IMR-90 (cell line): Measurements from ENCODE around the gene UGT1A3. TPM values are rescaled to one million over a fixed set of nuclear protein-coding genes. Genes with fewer than 3 reads are reported as not detected.

Source experiments
- ATAC-seq: fragments of 200-7000 bp; cut with Tn5 transposase; 2 replicates; pipeline ENCODE4 v1.9.1; 2020; ENCODE audit warnings: low read depth, mild to moderate bottlenecking, moderate library complexity
- BruUV-seq: library from RNA; stranded (reverse); fragments of 400-500 nt; replicated peaks from 2 replicates; lab custom pipeline; 2021; lab: Mats Ljungman, UMichigan
- CTCF ChIA-PET: fragments of 300-600 bp; formaldehyde crosslinking; extraction: SDS; loops from one replicate; lab custom pipeline; 2021; ENCODE audit warnings: antibody characterized with exemption; lab: Yijun Ruan, JAX
- POLR2A ChIA-PET: fragments of 300-600 bp; sonication (Branson Sonifier 250); formaldehyde crosslinking; loops from one replicate; lab custom pipeline; 2022; ENCODE audit warnings: antibody characterized with exemption; ENCODE audit not compliant: unreplicated experiment; lab: Charles Lee
- DNase-seq: peaks from one replicate; pipeline ENCODE4 v3.0.0; 2013
- H2AFZ ChIP-seq: replicated peaks from 2 replicates; pipeline ENCODE3; 2013; ENCODE audit warnings: low read length, mild to moderate bottlenecking; ENCODE audit not compliant: poor library complexity
- H2AK5ac ChIP-seq: 2 replicates; pipeline ENCODE4 v1.6.1; 2013; ENCODE audit warnings: low read depth, low read length, inconsistent platforms
- H2AK9ac ChIP-seq: replicated peaks from 2 replicates; pipeline ENCODE3; 2013; ENCODE audit warnings: mild to moderate bottlenecking, low read depth, low read length, moderate library complexity; ENCODE audit not compliant: poor library complexity
- H2BK120ac ChIP-seq: 2 replicates; pipeline ENCODE4 v1.6.1; 2013; ENCODE audit warnings: low read depth, low read length, inconsistent platforms
- H2BK15ac ChIP-seq: 3 replicates; pipeline ENCODE4 v1.6.1; 2013; ENCODE audit warnings: low read depth, low read length, inconsistent platforms
- H2BK20ac ChIP-seq: 2 replicates; pipeline ENCODE4 v1.6.1; 2013; ENCODE audit warnings: low read depth, mild to moderate bottlenecking, inconsistent platforms, low read length, moderate library complexity
- H2BK5ac ChIP-seq: 2 replicates; pipeline ENCODE4 v1.6.1; 2013; ENCODE audit warnings: mild to moderate bottlenecking, low read depth, low read length, inconsistent platforms; ENCODE audit not compliant: poor library complexity, severe bottlenecking
- H3K14ac ChIP-seq: replicated peaks from 2 replicates; pipeline ENCODE4 v1.6.1; 2013; ENCODE audit warnings: low read depth, low read length, inconsistent platforms
- H3K18ac ChIP-seq: 2 replicates; pipeline ENCODE4 v1.6.1; 2013; ENCODE audit warnings: low read depth, low read length, control low read depth
- H3K23ac ChIP-seq: 2 replicates; pipeline ENCODE4 v1.6.1; 2013; ENCODE audit warnings: low read depth, low read length, inconsistent platforms
- H3K27ac ChIP-seq: 2 replicates; pipeline ENCODE4 v1.5.1; 2013; ENCODE audit warnings: mild to moderate bottlenecking, control low read depth, low read length; ENCODE audit not compliant: insufficient read depth
- H3K27me3 ChIP-seq: 2 replicates; pipeline ENCODE4 v1.6.1; 2013; ENCODE audit warnings: low read length; ENCODE audit not compliant: control insufficient read depth, insufficient read depth
- H3K36me3 ChIP-seq: 2 replicates; pipeline ENCODE4 v1.6.1; 2013; ENCODE audit warnings: low read length, mixed read lengths; ENCODE audit not compliant: control insufficient read depth, insufficient read depth
- H3K4ac ChIP-seq: 2 replicates; pipeline ENCODE4 v1.6.1; 2013; ENCODE audit warnings: low read depth, low read length, inconsistent platforms
- H3K4me1 ChIP-seq: 2 replicates; pipeline ENCODE4 v1.6.1; 2013; ENCODE audit warnings: low read length, mixed read lengths; ENCODE audit not compliant: control insufficient read depth, insufficient read depth
- H3K4me2 ChIP-seq: 2 replicates; pipeline ENCODE4 v1.6.1; 2013; ENCODE audit warnings: low read depth, mild to moderate bottlenecking, control low read depth, low read length, moderate library complexity
- H3K4me3 ChIP-seq: 2 replicates; pipeline ENCODE4 v1.5.1; 2013; ENCODE audit warnings: low read depth, mild to moderate bottlenecking, control low read depth, low read length, moderate library complexity; ENCODE audit not compliant: insufficient read depth
- H3K56ac ChIP-seq: 2 replicates; pipeline ENCODE4 v1.6.1; 2013; ENCODE audit warnings: low read length, inconsistent platforms; ENCODE audit not compliant: insufficient read depth; ENCODE audit errors: extremely low read depth
- H3K79me1 ChIP-seq, 2 experiments: 2 replicates each; pipeline ENCODE4 v1.6.1; 2013; ENCODE audit warnings: low read length in 2 of 2, inconsistent platforms in 1 of 2, low read depth in 1 of 2
- H3K9ac ChIP-seq: 2 replicates; pipeline ENCODE4 v1.6.1; 2013; ENCODE audit warnings: low read depth, low read length, control low read depth
- H3K9me1 ChIP-seq: 2 replicates; pipeline ENCODE4 v1.6.1; 2013; ENCODE audit warnings: low read length, inconsistent platforms; ENCODE audit not compliant: insufficient read depth
- H3K9me3 ChIP-seq: 2 replicates; pipeline ENCODE4 v1.6.1; 2013; ENCODE audit warnings: low read length; ENCODE audit not compliant: control insufficient read depth, insufficient read depth
- H4K20me1 ChIP-seq: 2 replicates; pipeline ENCODE4 v1.6.1; 2013; ENCODE audit warnings: low read length, inconsistent platforms; ENCODE audit not compliant: insufficient read depth
- H4K5ac ChIP-seq: 2 replicates; pipeline ENCODE4 v1.6.1; 2013; ENCODE audit warnings: mild to moderate bottlenecking, low read depth, low read length, control low read depth
- H4K8ac ChIP-seq, 2 experiments: 2 replicates each; pipeline ENCODE4 v1.6.1; 2013; ENCODE audit warnings: low read depth in 2 of 2, low read length in 2 of 2, control low read depth in 1 of 2, inconsistent platforms in 1 of 2
- H4K91ac ChIP-seq: 2 replicates; pipeline ENCODE4 v1.6.1; 2013; ENCODE audit warnings: low read depth, low read length, inconsistent platforms; ENCODE audit not compliant: insufficient read depth
- NFE2L2 ChIP-seq: fragments of 150-350 bp; IDR thresholded peaks from 2 replicates; pipeline ENCODE4 v1.6.1; 2016; ENCODE audit warnings: low read depth, mild to moderate bottlenecking, low read length
- RCOR1 ChIP-seq: IDR thresholded peaks from 2 replicates; pipeline ENCODE4 v1.6.1; 2012; ENCODE audit warnings: mild to moderate bottlenecking, low read length, improper control_type of control experiment; ENCODE audit not compliant: insufficient replicate concordance
- WGBS, 2 experiments: methylation state at CpG; one replicate each; pipeline versions ENCODE4 v1.1.5 to v1.1.7; 2013; ENCODE audit warnings: missing lambda C conversion rate in 2 of 2; ENCODE audit not compliant: insufficient read length in 1 of 2; ENCODE audit errors: extremely low coverage in 2 of 2; 5-methylcytosine and 5-hydroxymethylcytosine counted together
- dilution Hi-C: fragments of 300-500 bp; cut with HindIII; formaldehyde crosslinking; loops from one replicate; pipeline ENCODE4 v1.14.3; 2018; ENCODE audit warnings: low sequenced_read_pairs; ENCODE audit not compliant: unreplicated experiment
- in situ Hi-C: fragments of 300-500 bp; cut with MboI; formaldehyde crosslinking; loops from 3 replicates; pipeline ENCODE4 v1.14.3; 2019; ENCODE audit warnings: low sequenced_read_pairs, inconsistent platforms, mixed read lengths
- intact Hi-C: fragments of 100-400 bp; cut with micrococcal nuclease; formaldehyde crosslinking; loops from 2 replicates; pipeline ENCODE4 v1.10.0; 2022
- polyA plus RNA-seq, 3 experiments: library from polyadenylated mRNA; depleted of rRNA; stranded (reverse); fragments of >200 nt; gene quantifications; 2 replicates each; pipeline ENCODE4 v1.2.3, GENCODE V29; 2012; ENCODE audit warnings: low replicate concordance in 1 of 3
- total RNA-seq: library from RNA; depleted of rRNA; stranded (reverse); fragments of >200 nt; gene quantifications from 2 replicates; pipeline ENCODE4 v1.2.3, GENCODE V29; 2012
- TF ChIP-seq, protein P1 (sequence below): conservative IDR thresholded peaks from 2 replicates; pipeline ENCODE4 v1.5.1; 2012; ENCODE audit warnings: mild to moderate bottlenecking, low read depth, low read length, improper control_type of control experiment

UGT1A3 gene
- total and polyA plus RNA-seq, 2 of the 4 experiments (the other 2 are of a cell fraction) = not detected

DNA sequence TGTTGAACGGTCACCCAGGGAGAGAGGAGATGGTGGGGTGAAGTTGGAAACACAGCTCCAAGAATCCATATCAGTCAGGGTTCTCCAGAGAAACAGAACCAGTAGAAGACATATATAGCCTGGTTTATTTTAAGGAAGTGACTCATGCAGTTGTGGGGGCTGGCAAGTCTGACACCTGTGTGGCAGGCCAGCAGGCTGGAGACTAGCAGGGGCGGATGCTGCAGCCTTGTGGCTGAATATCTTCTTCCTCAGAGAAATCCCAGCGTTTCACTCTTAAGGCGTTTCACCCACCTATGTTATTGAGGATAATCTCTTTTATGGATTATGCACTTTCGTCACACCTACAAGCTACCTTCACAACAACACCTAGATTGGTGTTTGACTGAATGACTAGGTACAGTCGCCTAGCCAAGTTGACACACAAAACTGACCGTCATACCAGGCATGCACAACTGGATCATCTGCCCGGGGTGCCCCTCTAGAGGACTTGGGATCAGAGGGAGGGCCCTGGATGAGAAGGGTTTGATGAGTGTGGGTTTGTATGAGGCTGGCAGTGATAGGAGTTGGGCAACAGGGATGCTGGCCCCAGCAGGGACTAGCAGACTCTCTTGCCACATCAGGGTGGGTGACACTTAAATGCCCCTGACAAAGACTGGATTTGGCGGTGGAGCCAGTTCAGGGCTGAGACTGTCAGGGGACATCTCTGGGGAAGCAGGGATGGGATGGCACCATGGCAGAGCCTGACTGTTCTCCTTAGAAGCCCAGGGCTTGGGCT lies 72.7 kb downstream of the UGT1A3 start:
- H3K23ac ChIP-seq = no peak overlapping the region
- no peak overlapping the region for H3K4me3 ChIP-seq
- dilution Hi-C loops = no loop called here
- TF ChIP-seq, protein P1, sequence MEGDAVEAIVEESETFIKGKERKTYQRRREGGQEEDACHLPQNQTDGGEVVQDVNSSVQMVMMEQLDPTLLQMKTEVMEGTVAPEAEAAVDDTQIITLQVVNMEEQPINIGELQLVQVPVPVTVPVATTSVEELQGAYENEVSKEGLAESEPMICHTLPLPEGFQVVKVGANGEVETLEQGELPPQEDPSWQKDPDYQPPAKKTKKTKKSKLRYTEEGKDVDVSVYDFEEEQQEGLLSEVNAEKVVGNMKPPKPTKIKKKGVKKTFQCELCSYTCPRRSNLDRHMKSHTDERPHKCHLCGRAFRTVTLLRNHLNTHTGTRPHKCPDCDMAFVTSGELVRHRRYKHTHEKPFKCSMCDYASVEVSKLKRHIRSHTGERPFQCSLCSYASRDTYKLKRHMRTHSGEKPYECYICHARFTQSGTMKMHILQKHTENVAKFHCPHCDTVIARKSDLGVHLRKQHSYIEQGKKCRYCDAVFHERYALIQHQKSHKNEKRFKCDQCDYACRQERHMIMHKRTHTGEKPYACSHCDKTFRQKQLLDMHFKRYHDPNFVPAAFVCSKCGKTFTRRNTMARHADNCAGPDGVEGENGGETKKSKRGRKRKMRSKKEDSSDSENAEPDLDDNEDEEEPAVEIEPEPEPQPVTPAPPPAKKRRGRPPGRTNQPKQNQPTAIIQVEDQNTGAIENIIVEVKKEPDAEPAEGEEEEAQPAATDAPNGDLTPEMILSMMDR = 0 out of 2 replicates have a peak, but pooled peaks have one; percentile 11
- TF ChIP-seq NFE2L2 (no peak), RCOR1 (no peak)
- in situ Hi-C loops = no loop called here
- H3K56ac ChIP-seq = no peak overlapping the region
- no peak overlapping the region for H2BK20ac ChIP-seq
- H3K36me3 ChIP-seq = no peaks in the 10 kb centered on the region
- peaks cover 19% of the 10 kb centered on the region for H3K27me3 ChIP-seq
- no peak overlapping the region for H3K27ac ChIP-seq
- no peaks in the 10 kb centered on the region for H3K4me1 ChIP-seq
- no peak overlapping the region for H2AK5ac ChIP-seq
- ATAC-seq (peak; percentile 49; the same call in 1 of the 2 replicates), DNase-seq (peak; percentile 55)
- peak overlapping the region; percentile 27 for H2AFZ ChIP-seq
- BruUV-seq = no TSS peak
- H3K14ac ChIP-seq = no peak overlapping the region
- no peak overlapping the region for H2BK15ac ChIP-seq
- no peak overlapping the region for H2BK120ac ChIP-seq
- H3K9me1 ChIP-seq = no peaks in the 10 kb centered on the region
- 90% methylated on average over 2 of the region's 9 CpGs; no CpG with 5 or more reads in 1 of the 2 experiments for WGBS, 2 experiments
- no peaks in the 10 kb centered on the region for H4K20me1 ChIP-seq
- no peak overlapping the region for H3K9ac ChIP-seq
- no peaks in the 10 kb centered on the region; the same call in 1 of the 2 replicates for H3K9me3 ChIP-seq
- intact Hi-C loops = no loop called here
- H2AK9ac ChIP-seq = no peak overlapping the region
- H2BK5ac ChIP-seq = no peak overlapping the region
- no peak overlapping the region for H3K4me2 ChIP-seq
- ChIA-PET POLR2A (no interaction called here), CTCF (no interaction called here)
- no peak overlapping the region for H4K91ac ChIP-seq
- H3K18ac ChIP-seq = no peak overlapping the region
- H4K5ac ChIP-seq = no peak overlapping the region
- H3K79me1 ChIP-seq = no peaks in the 10 kb centered on the region
- H3K4ac ChIP-seq = no peak overlapping the region
- H4K8ac ChIP-seq = no peak overlapping the region
